Prostate gland (tissue), 2 donors: ENCODE results near the gene CCSER1. TPM values are rescaled to one million over a fixed set of nuclear protein-coding genes. Genes with fewer than 3 reads are reported as not detected.

Experiments
- DNase-seq: peaks from one replicate; pipeline ENCODE4 v3.0.0-alpha.2; 2019; ENCODE audit warnings: low spot score
- H3K27ac ChIP-seq, 2 donors: fragments of 200-600 bp; sonication (generic); 2 replicates each; pipeline ENCODE4 v1.5.1; 2017 to 2019
- H3K27me3 ChIP-seq: fragments of 200-600 bp; sonication (generic); replicated peaks from 2 replicates; pipeline ENCODE4 v1.5.1; 2019; ENCODE audit not compliant: insufficient read depth
- H3K36me3 ChIP-seq, 2 donors: fragments of 200-600 bp; sonication (generic); 1 replicate in 1 of 2; 2 replicates in 1 of 2; pipeline versions ENCODE4 v1.5.1 to v1.8.1; 2017 to 2019
- H3K4me1 ChIP-seq: fragments of 200-600 bp; sonication (generic); replicated peaks from 2 replicates; pipeline ENCODE4 v1.5.1; 2019
- H3K4me3 ChIP-seq, 2 donors: fragments of 200-600 bp; sonication (generic); 2 replicates each; pipeline ENCODE4 v1.5.1; 2017 to 2019
- H3K9me3 ChIP-seq: fragments of 200-600 bp; sonication (generic); 2 replicates; pipeline ENCODE4 v1.5.1; 2017
- POLR2A ChIP-seq: fragments of 450-650 bp; IDR thresholded peaks from one replicate; pipeline ENCODE4 v1.6.1; 2016; ENCODE audit warnings: antibody characterized with exemption, mild to moderate bottlenecking
- POLR2AphosphoS5 ChIP-seq: sonication (generic); formaldehyde crosslinking; IDR thresholded peaks from one replicate; pipeline ENCODE4 v1.6.1; 2017; ENCODE audit warnings: antibody characterized with exemption
- WGBS: methylation state at CpG from one replicate; pipeline ENCODE4 v1.1.5; 2018; 5-methylcytosine and 5-hydroxymethylcytosine counted together
- intact Hi-C: fragments of 100-400 bp; cut with DNase I; formaldehyde crosslinking; loops from one replicate; pipeline ENCODE4 v1.14.2; 2022
- total RNA-seq, 2 donors: library from RNA; depleted of rRNA; stranded (reverse); fragments of >200 nt; gene quantifications; one replicate each; pipeline ENCODE4 v1.1.0, GENCODE V29; 2016
- TF ChIP-seq, protein P1 (sequence below), 4 experiments: fragments of 200-600 bp in 2 of 4; fragments of 450-650 bp in 2 of 4; sonication (generic) in 2 of 4; IDR thresholded peaks; 1 replicate in 3 of 4; 2 replicates in 1 of 4; pipeline ENCODE4 v1.5.1; 2016 to 2019; ENCODE audit warnings: antibody characterized with exemption in 4 of 4, mild to moderate bottlenecking in 2 of 4, moderate library complexity in 2 of 4

The CCSER1 gene
- total RNA-seq, 2 donors from 2014 or later: 11.9 to 32.2 TPM

DNA sequence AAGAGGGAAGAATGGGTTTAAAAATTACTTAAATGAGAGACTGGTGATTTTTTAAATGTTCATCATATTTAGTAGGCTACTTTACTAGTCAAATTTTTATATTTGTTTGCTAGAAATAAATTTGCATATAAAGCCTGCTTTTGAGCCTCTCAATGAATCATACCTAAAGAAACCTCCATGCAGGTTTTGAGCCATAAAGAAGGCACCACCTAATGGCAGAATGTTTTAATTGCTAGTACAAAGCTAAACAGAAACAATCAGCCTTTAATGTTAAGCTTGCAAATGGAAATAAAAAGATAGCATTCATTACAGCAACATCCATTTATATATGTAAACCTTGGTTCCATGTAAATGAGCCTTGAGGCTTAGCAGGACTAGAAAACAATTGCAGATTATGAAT lies 989.7 kb downstream of the CCSER1 start:
- no peaks in the 10 kb centered on the region for H3K27me3 ChIP-seq
- intact Hi-C loops: no loop called here
- no peak for DNase-seq
- no peaks in the 10 kb centered on the region for H3K36me3 ChIP-seq
- no peak overlapping the region for H3K4me3 ChIP-seq
- no peaks in the 10 kb centered on the region for H3K9me3 ChIP-seq
- H3K27ac ChIP-seq: no peak overlapping the region
- no peaks in the 10 kb centered on the region for H3K4me1 ChIP-seq
- TF ChIP-seq POLR2AphosphoS5: no peak
- TF ChIP-seq, protein P1, sequence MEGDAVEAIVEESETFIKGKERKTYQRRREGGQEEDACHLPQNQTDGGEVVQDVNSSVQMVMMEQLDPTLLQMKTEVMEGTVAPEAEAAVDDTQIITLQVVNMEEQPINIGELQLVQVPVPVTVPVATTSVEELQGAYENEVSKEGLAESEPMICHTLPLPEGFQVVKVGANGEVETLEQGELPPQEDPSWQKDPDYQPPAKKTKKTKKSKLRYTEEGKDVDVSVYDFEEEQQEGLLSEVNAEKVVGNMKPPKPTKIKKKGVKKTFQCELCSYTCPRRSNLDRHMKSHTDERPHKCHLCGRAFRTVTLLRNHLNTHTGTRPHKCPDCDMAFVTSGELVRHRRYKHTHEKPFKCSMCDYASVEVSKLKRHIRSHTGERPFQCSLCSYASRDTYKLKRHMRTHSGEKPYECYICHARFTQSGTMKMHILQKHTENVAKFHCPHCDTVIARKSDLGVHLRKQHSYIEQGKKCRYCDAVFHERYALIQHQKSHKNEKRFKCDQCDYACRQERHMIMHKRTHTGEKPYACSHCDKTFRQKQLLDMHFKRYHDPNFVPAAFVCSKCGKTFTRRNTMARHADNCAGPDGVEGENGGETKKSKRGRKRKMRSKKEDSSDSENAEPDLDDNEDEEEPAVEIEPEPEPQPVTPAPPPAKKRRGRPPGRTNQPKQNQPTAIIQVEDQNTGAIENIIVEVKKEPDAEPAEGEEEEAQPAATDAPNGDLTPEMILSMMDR (IDR thresholded peaks at IDR 0.05): peak in 1 of 4 experiments; percentile 17

DNA sequence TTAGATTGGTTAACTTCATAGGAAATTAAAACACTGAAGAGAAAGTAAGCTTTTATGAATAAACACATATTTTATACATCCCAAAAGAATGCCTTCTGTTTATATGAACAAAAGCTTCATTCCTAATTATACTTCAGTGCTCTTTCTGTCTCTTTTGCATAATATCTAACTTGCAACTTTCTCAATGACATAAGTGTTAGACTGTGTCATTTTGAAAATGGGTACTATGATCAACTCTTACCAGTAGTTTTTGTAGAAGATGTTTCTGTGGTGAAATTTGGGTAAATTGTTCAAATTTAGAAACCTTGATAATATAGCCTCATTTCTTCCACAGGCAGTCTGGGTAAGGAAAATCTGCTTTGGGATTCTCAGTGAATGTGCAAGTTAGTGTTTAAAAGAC lies 991.4 kb downstream of the CCSER1 start:
- Histone ChIP-seq H3K4me3 (no peak overlapping the region), H3K27ac (no peak overlapping the region), H3K36me3 (no peaks in the 10 kb centered on the region), H3K27me3 (no peaks in the 10 kb centered on the region), H3K4me1 (no peaks in the 10 kb centered on the region), H3K9me3 (no peaks in the 10 kb centered on the region)
- no peak for DNase-seq
- no peak for TF ChIP-seq POLR2A
- TF ChIP-seq, protein P1 (IDR thresholded peaks at IDR 0.05): no peak
- no peak for TF ChIP-seq POLR2AphosphoS5
- intact Hi-C loops: no loop called here

DNA sequence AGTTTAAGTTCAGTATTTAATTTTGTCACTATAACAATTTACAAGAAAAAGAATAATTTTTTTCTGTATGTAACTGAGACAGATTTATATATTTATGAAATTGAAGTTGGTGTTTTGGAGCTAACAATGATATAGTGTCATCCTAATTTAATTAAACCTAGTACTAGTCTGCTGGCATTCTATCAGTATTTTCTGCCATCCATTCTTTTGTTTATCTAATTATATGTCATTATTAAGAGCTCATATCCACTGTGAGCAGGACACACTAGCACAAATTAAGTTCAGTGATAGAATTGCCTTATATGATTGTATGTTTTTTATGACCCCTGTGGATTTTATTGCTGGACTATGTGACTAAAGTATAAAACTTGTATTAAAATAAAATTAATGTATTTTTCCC lies 996.5 kb downstream of the CCSER1 start:
- DNase-seq: no peak
- Histone ChIP-seq H3K9me3 (no peaks in the 10 kb centered on the region), H3K27ac (no peak overlapping the region), H3K4me1 (no peaks in the 10 kb centered on the region), H3K36me3 (no peaks in the 10 kb centered on the region), H3K27me3 (no peaks in the 10 kb centered on the region), H3K4me3 (no peak overlapping the region)
- intact Hi-C loops: no loop called here
- TF ChIP-seq POLR2A: no peak
- TF ChIP-seq, protein P1 (IDR thresholded peaks at IDR 0.05): no peak
- no peak for TF ChIP-seq POLR2AphosphoS5

DNA sequence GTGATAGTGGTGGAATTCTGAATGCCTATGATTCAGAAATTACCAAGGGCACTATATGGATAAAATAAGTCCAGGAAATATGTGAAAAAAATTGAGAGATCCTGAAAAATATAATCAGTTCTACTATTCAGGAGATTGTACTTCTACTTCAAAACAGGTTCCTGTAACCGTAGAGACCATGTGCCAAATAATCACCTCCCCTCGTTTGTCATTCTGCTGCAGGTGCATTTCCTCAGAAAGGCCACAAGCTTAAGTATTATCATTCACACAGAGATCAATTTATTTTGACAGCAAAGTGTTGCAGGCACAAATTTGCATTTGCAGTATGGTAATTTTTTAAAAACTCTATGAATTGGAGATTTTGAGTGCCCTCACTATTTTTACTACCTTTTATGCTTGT lies 1000.0 kb downstream of the CCSER1 start:
- WGBS: 81% methylated on average over 2 of the region's 2 CpGs
- DNase-seq: no peak

DNA sequence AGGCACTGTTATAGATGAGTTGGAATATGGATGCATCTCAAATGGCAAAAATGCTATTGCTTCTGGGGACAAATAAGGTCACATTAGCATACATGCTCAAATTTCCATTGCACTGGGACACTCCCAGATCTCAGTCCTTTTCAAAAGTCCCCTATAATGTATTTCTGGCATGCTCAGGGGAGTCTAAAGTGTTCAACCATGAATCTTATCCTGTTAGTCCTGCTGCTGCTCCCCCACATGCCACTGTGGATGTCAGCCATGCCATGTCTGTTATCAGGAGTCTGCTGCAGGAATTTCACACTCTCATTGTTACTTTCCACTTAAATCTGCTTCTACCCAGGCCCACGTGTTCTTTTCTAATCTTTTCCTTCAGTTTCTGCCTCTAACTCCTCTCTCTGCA lies 1000.6 kb downstream of the CCSER1 start:
- no peak for DNase-seq
- intact Hi-C loops: no loop called here

More for the DNA sequence above, 1000.0 kb downstream of the CCSER1 start:
- Histone ChIP-seq H3K4me3 (no peak overlapping the region), H3K9me3 (no peaks in the 10 kb centered on the region), H3K36me3 (no peaks in the 10 kb centered on the region), H3K27me3 (no peaks in the 10 kb centered on the region), H3K4me1 (no peaks in the 10 kb centered on the region), H3K27ac (no peak overlapping the region)
- TF ChIP-seq, protein P1 (IDR thresholded peaks at IDR 0.05): no peak
- TF ChIP-seq POLR2AphosphoS5 (no peak), POLR2A (no peak)
- intact Hi-C loops: no loop called here

More for the DNA sequence above, 1000.6 kb downstream of the CCSER1 start:
- TF ChIP-seq, protein P1 (IDR thresholded peaks at IDR 0.05): no peak
- no peak for TF ChIP-seq POLR2AphosphoS5
- no peak for TF ChIP-seq POLR2A
- no peak overlapping the region for H3K4me3 ChIP-seq
- no peaks in the 10 kb centered on the region for H3K9me3 ChIP-seq
- H3K27me3 ChIP-seq: no peaks in the 10 kb centered on the region
- WGBS: 8% methylated on average over 1 of the region's 1 CpG
- no peak overlapping the region for H3K27ac ChIP-seq
- no peaks in the 10 kb centered on the region for H3K4me1 ChIP-seq
- H3K36me3 ChIP-seq: no peaks in the 10 kb centered on the region
